Fibroblast of lung (primary cell): ENCODE data around the gene CC2D1B. TPM values are rescaled to one million over a fixed set of nuclear protein-coding genes. Genes with fewer than 3 reads are reported as not detected.

Source experiments
- DNase-seq, 2 donors: peaks; one replicate each; pipeline versions ENCODE4 v3.0.0 to v3.0.0-alpha.2; 2010; ENCODE audit warnings: low read depth in 2 of 2
- H2AFZ ChIP-seq: 2 replicates; pipeline ENCODE4 v1.5.1; 2012; ENCODE audit warnings: low read length, control low read depth, inconsistent platforms
- H3K27ac ChIP-seq: 2 replicates; pipeline ENCODE4 v1.5.1; 2011; ENCODE audit warnings: low read length, control low read depth; ENCODE audit not compliant: insufficient read depth
- H3K27me3 ChIP-seq: 2 replicates; pipeline ENCODE4 v1.5.1; 2011; ENCODE audit warnings: mild to moderate bottlenecking, low read length; ENCODE audit not compliant: control insufficient read depth, insufficient read depth
- H3K36me3 ChIP-seq: 2 replicates; pipeline ENCODE4 v1.5.1; 2011; ENCODE audit warnings: low read length; ENCODE audit not compliant: control insufficient read depth, insufficient read depth
- H3K4me1 ChIP-seq: 2 replicates; pipeline ENCODE4 v1.5.1; 2011; ENCODE audit warnings: low read length; ENCODE audit not compliant: control insufficient read depth, insufficient read depth; ENCODE audit errors: extremely low read depth
- H3K4me2 ChIP-seq: 2 replicates; pipeline ENCODE4 v1.5.1; 2011; ENCODE audit warnings: low read length, control low read depth; ENCODE audit not compliant: insufficient read depth; ENCODE audit errors: extremely low read depth
- H3K4me3 ChIP-seq, 4 experiments: fragments of 200-600 bp in 1 of 4; sonication (generic) in 1 of 4; replicated peaks in 1 of 4; 2 replicates each; pipeline ENCODE4 v1.5.1; 2011 to 2016; ENCODE audit warnings: low read length in 4 of 4, low read depth in 3 of 4, mild to moderate bottlenecking in 3 of 4, control low read depth in 2 of 4, inconsistent platforms in 1 of 4, mixed read lengths in 1 of 4; ENCODE audit not compliant: insufficient read depth in 1 of 4; ENCODE audit errors: control extremely low read depth in 1 of 4
- H3K79me2 ChIP-seq: 2 replicates; pipeline ENCODE4 v1.5.1; 2012; ENCODE audit warnings: mild to moderate bottlenecking, low read length, inconsistent platforms; ENCODE audit not compliant: control insufficient read depth, insufficient read depth
- H3K9ac ChIP-seq: 2 replicates; pipeline ENCODE4 v1.5.1; 2011; ENCODE audit warnings: mild to moderate bottlenecking, low read length, control low read depth; ENCODE audit not compliant: insufficient read depth
- H3K9me3 ChIP-seq: 2 replicates; pipeline ENCODE4 v1.5.1; 2012; ENCODE audit warnings: low read depth, low read length; ENCODE audit not compliant: control insufficient read depth, insufficient read depth
- H4K20me1 ChIP-seq: 2 replicates; pipeline ENCODE4 v1.5.1; 2011; ENCODE audit warnings: low read length; ENCODE audit not compliant: control insufficient read depth, insufficient read depth; ENCODE audit errors: extremely low read depth
- EZH2 ChIP-seq: IDR thresholded peaks from 2 replicates; pipeline ENCODE4 v1.5.1; 2012; ENCODE audit warnings: low read length, control low read depth, mild to moderate bottlenecking; ENCODE audit errors: missing control alignments
- polyA plus RNA-seq, 2 donors: library from polyadenylated mRNA; depleted of rRNA in 1 of 2; stranded (reverse) in 1 of 2; unstranded in 1 of 2; fragments of >200 nt; gene quantifications; 2 replicates each; pipeline ENCODE4 v1.2.1, GENCODE V29; 2011 to 2012; ENCODE audit warnings: missing spikeins in 1 of 2
- total RNA-seq: library from RNA; depleted of rRNA; stranded (reverse); fragments of >200 nt; gene quantifications from 2 replicates; pipeline ENCODE4 v1.2.1, GENCODE V29; 2014
- TF ChIP-seq, protein P1 (sequence below), 2 donors: IDR thresholded peaks in 1 of 2; conservative IDR thresholded peaks in 1 of 2; 1 replicate in 1 of 2; 2 replicates in 1 of 2; pipeline ENCODE4 v1.5.1; 2011 to 2012; ENCODE audit warnings: low read length in 2 of 2, control low read depth in 1 of 2, inconsistent platforms in 1 of 2, low read depth in 1 of 2, mild to moderate bottlenecking in 1 of 2

The CC2D1B gene
- total and polyA plus RNA-seq, 2 donors (not counting 1 experiment from before 2014, with no cell fraction given), result 14.9 to 28.9 TPM

DNA sequence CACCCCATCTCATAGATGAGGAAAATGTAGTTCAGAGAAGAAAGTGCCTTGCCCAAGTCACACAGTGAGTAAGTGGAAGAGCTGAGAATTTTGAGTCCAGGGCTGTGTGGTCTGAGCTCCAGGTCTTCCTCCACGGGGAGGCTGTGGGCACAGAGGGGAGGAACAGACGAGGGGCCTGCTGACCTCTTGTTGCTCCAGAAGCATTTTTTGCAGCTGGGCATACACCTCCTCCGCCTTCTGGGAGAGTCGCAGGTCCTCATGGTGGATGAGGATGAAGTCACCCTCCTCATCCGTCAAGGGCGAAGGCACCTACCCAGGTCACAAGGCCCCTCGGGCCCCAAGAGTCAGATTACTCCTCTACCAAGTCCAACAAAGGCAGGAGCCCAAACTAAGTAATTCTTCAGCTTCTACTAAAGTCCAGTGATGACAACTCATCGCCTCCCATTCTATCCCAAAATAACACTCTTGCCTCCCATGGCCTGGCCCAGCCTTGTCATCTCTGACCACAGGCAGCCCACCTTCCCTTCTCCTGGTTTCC is 9.1 kb downstream of the CC2D1B start:
- no peaks in the 10 kb centered on the region for H4K20me1 ChIP-seq
- no peaks in the 10 kb centered on the region for H3K79me2 ChIP-seq
- H3K27ac ChIP-seq, result no peak overlapping the region
- H2AFZ ChIP-seq, result no peak overlapping the region
- no peaks in the 10 kb centered on the region for H3K27me3 ChIP-seq
- H3K36me3 ChIP-seq, result peaks cover 51% of the 10 kb centered on the region
- H3K4me3 ChIP-seq, result no peak overlapping the region
- TF ChIP-seq, protein P1, sequence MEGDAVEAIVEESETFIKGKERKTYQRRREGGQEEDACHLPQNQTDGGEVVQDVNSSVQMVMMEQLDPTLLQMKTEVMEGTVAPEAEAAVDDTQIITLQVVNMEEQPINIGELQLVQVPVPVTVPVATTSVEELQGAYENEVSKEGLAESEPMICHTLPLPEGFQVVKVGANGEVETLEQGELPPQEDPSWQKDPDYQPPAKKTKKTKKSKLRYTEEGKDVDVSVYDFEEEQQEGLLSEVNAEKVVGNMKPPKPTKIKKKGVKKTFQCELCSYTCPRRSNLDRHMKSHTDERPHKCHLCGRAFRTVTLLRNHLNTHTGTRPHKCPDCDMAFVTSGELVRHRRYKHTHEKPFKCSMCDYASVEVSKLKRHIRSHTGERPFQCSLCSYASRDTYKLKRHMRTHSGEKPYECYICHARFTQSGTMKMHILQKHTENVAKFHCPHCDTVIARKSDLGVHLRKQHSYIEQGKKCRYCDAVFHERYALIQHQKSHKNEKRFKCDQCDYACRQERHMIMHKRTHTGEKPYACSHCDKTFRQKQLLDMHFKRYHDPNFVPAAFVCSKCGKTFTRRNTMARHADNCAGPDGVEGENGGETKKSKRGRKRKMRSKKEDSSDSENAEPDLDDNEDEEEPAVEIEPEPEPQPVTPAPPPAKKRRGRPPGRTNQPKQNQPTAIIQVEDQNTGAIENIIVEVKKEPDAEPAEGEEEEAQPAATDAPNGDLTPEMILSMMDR (conservative IDR thresholded peaks at IDR 0.05 in 1 of 2, IDR thresholded peaks at IDR 0.05 in 1 of 2; ENCODE audit: low read depth in 1 of 2, low read length in 2 of 2), result no peak
- no peak for TF ChIP-seq EZH2
- no peaks in the 10 kb centered on the region for H3K4me1 ChIP-seq
- no peak for DNase-seq
- H3K4me2 ChIP-seq, result no peak overlapping the region
- no peak overlapping the region for H3K9ac ChIP-seq
- H3K9me3 ChIP-seq, result no peaks in the 10 kb centered on the region

DNA sequence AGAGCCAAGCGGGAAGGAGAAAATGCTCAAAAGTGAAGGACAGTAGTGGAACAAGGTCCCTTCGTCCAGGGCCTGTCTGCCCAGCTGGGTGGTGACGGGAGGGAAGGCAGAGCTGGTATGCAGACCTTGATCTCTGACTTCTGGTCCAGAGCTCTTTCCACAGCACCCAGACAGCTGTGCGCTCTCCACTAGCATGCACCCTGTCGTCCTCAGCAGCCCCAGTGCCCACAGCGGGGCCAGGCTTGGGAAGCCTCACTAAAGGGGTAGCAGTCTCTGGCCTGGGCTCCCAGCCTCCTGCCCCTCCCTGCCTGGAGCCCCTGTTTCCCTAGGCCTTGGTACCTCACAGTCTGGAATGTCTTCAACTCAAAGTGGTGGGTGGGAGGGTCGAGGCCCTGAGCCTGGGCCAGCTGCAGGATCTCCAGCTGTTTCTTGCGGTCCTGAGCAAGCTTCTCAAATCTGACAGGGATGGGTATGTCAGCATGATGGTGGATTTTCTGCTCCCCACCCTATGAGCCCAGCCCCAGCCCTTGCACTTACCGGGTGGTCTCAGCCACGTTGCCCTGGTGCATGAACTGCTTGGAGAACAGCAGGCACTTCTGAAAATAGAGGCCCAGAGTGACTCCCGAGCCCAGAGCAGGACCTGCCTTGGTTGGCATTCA is 10.0 kb downstream of the CC2D1B start:
- Histone ChIP-seq H3K4me2 (no peak overlapping the region), H3K4me3 (no peak overlapping the region), H3K79me2 (no peaks in the 10 kb centered on the region), H3K27ac (no peak overlapping the region), H3K9me3 (no peaks in the 10 kb centered on the region), H2AFZ (no peak overlapping the region), H3K9ac (no peak overlapping the region), H4K20me1 (no peaks in the 10 kb centered on the region), H3K27me3 (no peaks in the 10 kb centered on the region), H3K36me3 (peaks cover 46% of the 10 kb centered on the region), H3K4me1 (no peaks in the 10 kb centered on the region)
- TF ChIP-seq EZH2, result no peak
- TF ChIP-seq, protein P1 (conservative IDR thresholded peaks at IDR 0.05 in 1 of 2, IDR thresholded peaks at IDR 0.05 in 1 of 2; ENCODE audit: low read depth in 1 of 2, low read length in 2 of 2), result no peak
- DNase-seq, result no peak

DNA sequence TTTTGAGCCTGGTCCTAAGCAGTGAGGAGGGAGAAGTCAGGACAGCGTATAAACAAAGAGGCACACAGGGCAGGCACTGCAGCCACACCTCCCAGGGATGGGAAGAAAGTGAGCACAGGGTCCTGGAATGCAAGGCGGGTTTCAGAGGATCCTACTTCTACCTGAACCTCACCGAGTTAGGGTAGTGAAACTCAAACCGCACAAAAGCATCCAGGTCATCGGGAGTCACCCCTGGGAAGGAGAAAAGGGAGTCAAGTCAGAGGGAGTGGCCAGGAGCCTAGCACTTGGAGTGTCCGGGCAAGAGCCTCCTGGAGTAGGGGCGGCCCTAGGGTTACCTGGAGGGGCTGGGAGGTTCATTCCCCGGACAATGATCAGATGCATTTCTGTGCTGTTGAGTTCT is 10.6 kb downstream of the CC2D1B start:
- no peak overlapping the region for H3K4me2 ChIP-seq
- H3K27me3 ChIP-seq, result no peaks in the 10 kb centered on the region
- H3K9ac ChIP-seq, result no peak overlapping the region
- no peak for DNase-seq
- no peak overlapping the region for H2AFZ ChIP-seq
- TF ChIP-seq EZH2, result no peak
- TF ChIP-seq, protein P1 (conservative IDR thresholded peaks at IDR 0.05 in 1 of 2, IDR thresholded peaks at IDR 0.05 in 1 of 2; ENCODE audit: low read depth in 1 of 2, low read length in 2 of 2), result no peak
- no peaks in the 10 kb centered on the region for H4K20me1 ChIP-seq
- no peaks in the 10 kb centered on the region for H3K79me2 ChIP-seq
- H3K27ac ChIP-seq, result no peak overlapping the region
- no peaks in the 10 kb centered on the region for H3K9me3 ChIP-seq
- peaks cover 43% of the 10 kb centered on the region for H3K36me3 ChIP-seq
- no peaks in the 10 kb centered on the region for H3K4me1 ChIP-seq
- H3K4me3 ChIP-seq, result no peak overlapping the region
